Gastroesophageal sphincter (tissue), 3 donors: ENCODE data around the gene NHS.

Experiments
- POLR2AphosphoS5 ChIP-seq: sonication (generic); formaldehyde crosslinking; IDR thresholded peaks from one replicate; pipeline ENCODE4 v1.6.1; 2017; ENCODE audit warnings: antibody characterized with exemption
- TF ChIP-seq, protein P1 (sequence below), 4 experiments: fragments of 200-600 bp in 2 of 4; fragments of 450-650 bp in 2 of 4; sonication (generic) in 1 of 4; IDR thresholded peaks; one replicate each; pipeline ENCODE4 v1.5.1; 2017 to 2019; ENCODE audit warnings: antibody characterized with exemption in 4 of 4, mild to moderate bottlenecking in 2 of 4, moderate library complexity in 2 of 4

DNA sequence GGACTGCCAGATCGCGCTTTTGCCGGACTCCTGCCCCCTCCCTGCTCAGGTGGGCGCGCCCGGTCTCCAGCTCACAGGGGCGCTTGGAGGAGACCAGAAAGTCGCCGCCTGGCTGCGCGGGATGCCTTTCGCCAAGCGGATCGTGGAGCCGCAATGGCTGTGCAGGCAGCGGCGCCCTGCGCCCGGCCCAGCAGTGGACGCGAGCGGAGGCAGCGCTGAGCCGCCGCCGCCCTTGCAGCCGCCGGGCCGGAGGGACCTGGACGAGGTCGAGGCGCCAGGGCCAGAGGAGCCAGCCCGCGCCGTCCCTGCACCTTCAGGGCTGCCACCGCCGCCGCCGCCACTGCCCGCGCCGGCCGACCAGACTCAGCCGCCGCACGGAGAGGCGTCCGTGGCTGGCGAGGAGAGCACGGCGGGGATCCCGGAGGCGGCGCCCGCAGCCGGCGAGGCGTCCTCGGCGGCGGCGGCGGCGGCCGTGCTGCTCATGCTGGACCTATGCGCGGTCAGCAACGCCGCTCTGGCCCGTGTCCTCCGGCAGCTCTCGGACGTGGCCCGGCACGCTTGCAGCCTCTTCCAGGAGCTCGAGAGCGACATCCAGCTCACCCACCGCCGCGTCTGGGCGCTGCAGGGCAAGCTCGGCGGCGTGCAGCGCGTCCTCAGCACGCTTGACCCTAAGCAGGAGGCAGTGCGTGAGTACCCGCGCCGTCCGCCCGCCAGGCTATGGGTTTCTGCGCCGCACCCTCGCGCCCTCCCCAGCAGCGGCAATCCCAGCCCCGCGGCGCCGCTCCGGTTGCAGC is 834 bp downstream of the NHS start:
- TF ChIP-seq, protein P1, sequence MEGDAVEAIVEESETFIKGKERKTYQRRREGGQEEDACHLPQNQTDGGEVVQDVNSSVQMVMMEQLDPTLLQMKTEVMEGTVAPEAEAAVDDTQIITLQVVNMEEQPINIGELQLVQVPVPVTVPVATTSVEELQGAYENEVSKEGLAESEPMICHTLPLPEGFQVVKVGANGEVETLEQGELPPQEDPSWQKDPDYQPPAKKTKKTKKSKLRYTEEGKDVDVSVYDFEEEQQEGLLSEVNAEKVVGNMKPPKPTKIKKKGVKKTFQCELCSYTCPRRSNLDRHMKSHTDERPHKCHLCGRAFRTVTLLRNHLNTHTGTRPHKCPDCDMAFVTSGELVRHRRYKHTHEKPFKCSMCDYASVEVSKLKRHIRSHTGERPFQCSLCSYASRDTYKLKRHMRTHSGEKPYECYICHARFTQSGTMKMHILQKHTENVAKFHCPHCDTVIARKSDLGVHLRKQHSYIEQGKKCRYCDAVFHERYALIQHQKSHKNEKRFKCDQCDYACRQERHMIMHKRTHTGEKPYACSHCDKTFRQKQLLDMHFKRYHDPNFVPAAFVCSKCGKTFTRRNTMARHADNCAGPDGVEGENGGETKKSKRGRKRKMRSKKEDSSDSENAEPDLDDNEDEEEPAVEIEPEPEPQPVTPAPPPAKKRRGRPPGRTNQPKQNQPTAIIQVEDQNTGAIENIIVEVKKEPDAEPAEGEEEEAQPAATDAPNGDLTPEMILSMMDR (IDR thresholded peaks at IDR 0.05): no peak
- TF ChIP-seq POLR2AphosphoS5: no peak
